ENCODE data around the gene LIPK.

The LIPK gene

GRCh38 chr10:88788924-88789323 lies 82.9 kb downstream of the LIPK start:
- Histone ChIP-seq H3K36me3 (ENCODE audit: control insufficient read depth, insufficient read depth, low read length) (no peaks in the 10 kb centered on the region), H3K4me3 (replicated peaks; ENCODE audit: low read depth, low read length) (no peak overlapping the region), H3K27me3 (replicated peaks; ENCODE audit: control insufficient read depth, insufficient read depth, low read length) (no peaks in the 10 kb centered on the region)
- TF ChIP-seq CTCF (IDR thresholded peaks at IDR 0.05; ENCODE audit: insufficient read depth, low read length, poor library complexity, severe bottlenecking) = no peak
- DNase-seq (ENCODE audit: extremely low read depth, insufficient read length) = no peak

GRCh38 chr10:88791924-88792323 lies 85.9 kb downstream of the LIPK start:
- H3K27me3 ChIP-seq (replicated peaks; ENCODE audit: control insufficient read depth, insufficient read depth, low read length) = no peaks in the 10 kb centered on the region
- H3K36me3 ChIP-seq (ENCODE audit: control insufficient read depth, insufficient read depth, low read length) = no peaks in the 10 kb centered on the region
- no peak overlapping the region for H3K4me3 ChIP-seq (replicated peaks; ENCODE audit: low read depth, low read length)
- peak; percentile 60 for TF ChIP-seq CTCF (IDR thresholded peaks at IDR 0.05; ENCODE audit: insufficient read depth, low read length, poor library complexity, severe bottlenecking)
- DNase-seq (ENCODE audit: extremely low read depth, insufficient read length) = no peak

- Histone ChIP-seq H3K4me3 (replicated peaks; ENCODE audit: low read depth, low read length) (no peak overlapping the region), H3K27me3 (replicated peaks; ENCODE audit: control insufficient read depth, insufficient read depth, low read length) (no peaks in the 10 kb centered on the region), H3K36me3 (ENCODE audit: control insufficient read depth, insufficient read depth, low read length) (no peaks in the 10 kb centered on the region)
- DNase-seq (ENCODE audit: extremely low read depth, insufficient read length) = no peak
- TF ChIP-seq CTCF (IDR thresholded peaks at IDR 0.05; ENCODE audit: insufficient read depth, low read length, poor library complexity, severe bottlenecking) = no peak
These were observed 86.6 kb downstream of the LIPK start for GRCh38 chr10:88792661-88793060.

- H3K36me3 ChIP-seq (ENCODE audit: control insufficient read depth, insufficient read depth, low read length) = no peaks in the 10 kb centered on the region
- DNase-seq (ENCODE audit: extremely low read depth, insufficient read length) = peak; percentile 20
- H3K4me3 ChIP-seq (replicated peaks; ENCODE audit: low read depth, low read length) = no peak overlapping the region
- TF ChIP-seq CTCF (IDR thresholded peaks at IDR 0.05; ENCODE audit: insufficient read depth, low read length, poor library complexity, severe bottlenecking) = no peak
- no peaks in the 10 kb centered on the region for H3K27me3 ChIP-seq (replicated peaks; ENCODE audit: control insufficient read depth, insufficient read depth, low read length)
These were observed 87.8 kb downstream of the LIPK start for GRCh38 chr10:88793712-88794299.

- H3K36me3 ChIP-seq (ENCODE audit: control insufficient read depth, insufficient read depth, low read length) = no peaks in the 10 kb centered on the region
- TF ChIP-seq CTCF (IDR thresholded peaks at IDR 0.05; ENCODE audit: insufficient read depth, low read length, poor library complexity, severe bottlenecking) = no peak
- H3K4me3 ChIP-seq (replicated peaks; ENCODE audit: low read depth, low read length) = no peak overlapping the region
- DNase-seq (ENCODE audit: extremely low read depth, insufficient read length) = no peak
- H3K27me3 ChIP-seq (replicated peaks; ENCODE audit: control insufficient read depth, insufficient read depth, low read length) = no peaks in the 10 kb centered on the region
These were observed 88.7 kb downstream of the LIPK start for GRCh38 chr10:88794731-88795130.

Data from GM06990 (cell line).